Astrocyte of the hippocampus (primary cell): ENCODE measurements around the gene ECSIT.
"Not testable (repeated sequence)": the region's sequence is repeated elsewhere in the genome, so short reads cannot be mapped to it uniquely, and the experiment has no call there.

Source experiments
- DNase-seq: peaks from one replicate; pipeline ENCODE4 v3.0.0; 2011; ENCODE audit warnings: low read depth, low spot score

ECSIT gene, protein sequence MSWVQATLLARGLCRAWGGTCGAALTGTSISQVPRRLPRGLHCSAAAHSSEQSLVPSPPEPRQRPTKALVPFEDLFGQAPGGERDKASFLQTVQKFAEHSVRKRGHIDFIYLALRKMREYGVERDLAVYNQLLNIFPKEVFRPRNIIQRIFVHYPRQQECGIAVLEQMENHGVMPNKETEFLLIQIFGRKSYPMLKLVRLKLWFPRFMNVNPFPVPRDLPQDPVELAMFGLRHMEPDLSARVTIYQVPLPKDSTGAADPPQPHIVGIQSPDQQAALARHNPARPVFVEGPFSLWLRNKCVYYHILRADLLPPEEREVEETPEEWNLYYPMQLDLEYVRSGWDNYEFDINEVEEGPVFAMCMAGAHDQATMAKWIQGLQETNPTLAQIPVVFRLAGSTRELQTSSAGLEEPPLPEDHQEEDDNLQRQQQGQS

GRCh38 chr19:11528551-11529341, at the start of gene ECSIT:
ECSIT (minus strand) TSS chr19:11529134; CDS start chr19:11519170, 9,964 bp downstream.
- peak; percentile 99 for DNase-seq

GRCh38 chr19:11577451-11578257, 48.7 kb upstream of the ECSIT start, which contains the start of gene ACP5:
ACP5 (minus strand) TSS chr19:11577645; CDS start chr19:11577317, 328 bp downstream.
- DNase-seq: no peak

DNA sequence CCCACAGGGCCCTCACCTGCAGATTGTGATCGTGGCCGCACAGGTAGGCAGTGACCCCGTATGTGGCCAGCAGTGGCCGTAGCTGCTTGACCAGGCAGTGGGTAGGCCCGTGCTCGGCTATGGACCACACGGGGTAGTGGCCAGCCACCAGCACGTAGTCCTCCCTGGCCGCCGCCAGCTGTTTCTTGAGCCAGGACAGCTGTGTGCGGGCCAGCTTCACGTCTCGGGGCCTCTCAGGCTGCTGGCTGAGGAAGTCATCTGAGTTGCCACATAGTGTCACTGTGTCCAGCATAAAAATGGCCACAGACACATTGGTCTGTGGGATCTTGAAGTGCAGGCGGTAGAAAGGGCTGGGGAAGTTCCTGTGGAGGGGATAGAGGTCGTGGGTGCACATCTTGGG, 47.3 kb upstream of the ECSIT start:
- DNase-seq: no peak

DNA sequence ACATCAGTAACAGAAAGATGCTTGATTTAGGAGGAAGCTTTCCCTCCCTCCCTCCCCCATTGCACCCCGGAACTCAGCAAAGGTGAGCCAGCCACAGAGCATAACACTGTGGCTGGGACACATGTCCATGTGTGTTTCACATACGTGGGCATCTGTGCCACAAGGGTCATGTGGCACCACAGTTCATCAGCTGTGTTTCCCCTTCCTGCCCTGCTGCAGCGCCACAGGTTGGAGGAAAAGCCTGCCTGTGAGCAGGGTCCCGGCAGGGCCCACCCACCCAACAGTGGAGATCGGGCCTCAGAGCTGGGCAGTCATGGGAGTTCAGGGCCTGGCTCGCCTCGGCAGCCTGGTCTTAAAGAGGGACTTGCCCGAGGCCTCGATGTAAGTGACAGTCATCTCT, 45.8 kb upstream of the ECSIT start:
- DNase-seq: no peak

GRCh38 chr19:11573763-11574162, 44.8 kb upstream of the ECSIT start:
- DNase-seq: not testable (repeated sequence)

DNA sequence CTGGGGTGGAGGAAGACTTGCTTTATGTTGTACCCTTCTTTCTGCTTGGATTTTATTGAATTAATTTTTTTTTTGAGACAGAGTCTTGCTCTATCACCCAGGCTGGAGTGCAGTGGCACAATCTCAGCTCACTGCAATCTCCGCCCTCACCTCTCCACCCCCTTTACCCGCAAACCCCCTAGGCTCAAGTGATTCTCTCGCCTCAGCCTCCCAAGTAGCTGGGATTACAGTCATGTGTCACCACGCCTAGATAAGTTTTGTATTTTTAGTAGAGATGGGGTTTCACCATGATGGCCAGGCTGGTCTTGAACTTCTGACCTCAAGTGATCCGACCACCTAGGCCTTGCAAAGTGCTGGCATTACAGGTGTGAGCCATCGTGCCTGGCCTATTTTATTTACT, 44.4 kb upstream of the ECSIT start:
- DNase-seq: not testable (repeated sequence)

DNA sequence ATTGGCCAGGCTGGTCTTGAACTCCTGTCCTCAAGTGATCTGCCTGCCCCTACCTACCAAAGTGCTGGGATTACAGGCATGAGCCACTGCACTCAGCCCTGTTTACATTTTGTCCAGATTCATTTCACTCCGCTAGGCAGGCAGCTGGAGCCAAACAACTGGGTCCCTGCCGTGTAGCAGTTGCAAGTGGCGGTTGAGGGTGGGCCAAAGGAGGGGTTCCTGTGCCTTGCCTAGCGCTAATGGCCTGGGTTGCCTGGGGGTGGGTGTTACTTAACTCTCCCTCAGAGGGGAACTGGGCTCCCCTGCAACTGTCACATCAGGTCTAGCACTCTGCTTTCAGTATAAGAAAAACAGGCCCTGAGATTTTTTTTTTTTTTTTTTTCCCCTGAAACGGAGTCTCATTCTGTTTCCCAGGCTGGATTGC, 41.1 kb upstream of the ECSIT start:
- DNase-seq: no peak

DNA sequence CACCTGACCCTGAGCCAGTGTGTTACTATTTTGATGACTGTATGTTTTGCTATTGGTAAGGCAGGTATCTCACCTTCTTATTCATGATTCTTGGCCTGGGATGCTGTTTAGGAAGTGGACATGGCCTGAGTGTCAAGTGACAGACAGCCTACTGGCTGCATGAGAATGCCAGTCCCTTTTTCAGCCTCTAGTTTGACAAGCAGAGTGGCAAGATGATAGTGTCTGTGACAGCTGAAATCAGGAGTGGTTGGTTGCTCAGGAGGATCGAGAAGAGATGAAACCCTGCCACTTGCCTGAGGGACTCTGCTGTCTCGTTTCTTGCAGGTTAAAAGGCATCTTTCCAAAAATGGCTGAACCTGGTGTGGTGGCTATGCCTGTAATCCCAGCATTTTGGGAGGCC, 37.2 kb upstream of the ECSIT start:
- no peak for DNase-seq

- DNase-seq: not testable (repeated sequence)
Measured at GRCh38 chr19:11565649-11565980, 36.7 kb upstream of the ECSIT start.

DNA sequence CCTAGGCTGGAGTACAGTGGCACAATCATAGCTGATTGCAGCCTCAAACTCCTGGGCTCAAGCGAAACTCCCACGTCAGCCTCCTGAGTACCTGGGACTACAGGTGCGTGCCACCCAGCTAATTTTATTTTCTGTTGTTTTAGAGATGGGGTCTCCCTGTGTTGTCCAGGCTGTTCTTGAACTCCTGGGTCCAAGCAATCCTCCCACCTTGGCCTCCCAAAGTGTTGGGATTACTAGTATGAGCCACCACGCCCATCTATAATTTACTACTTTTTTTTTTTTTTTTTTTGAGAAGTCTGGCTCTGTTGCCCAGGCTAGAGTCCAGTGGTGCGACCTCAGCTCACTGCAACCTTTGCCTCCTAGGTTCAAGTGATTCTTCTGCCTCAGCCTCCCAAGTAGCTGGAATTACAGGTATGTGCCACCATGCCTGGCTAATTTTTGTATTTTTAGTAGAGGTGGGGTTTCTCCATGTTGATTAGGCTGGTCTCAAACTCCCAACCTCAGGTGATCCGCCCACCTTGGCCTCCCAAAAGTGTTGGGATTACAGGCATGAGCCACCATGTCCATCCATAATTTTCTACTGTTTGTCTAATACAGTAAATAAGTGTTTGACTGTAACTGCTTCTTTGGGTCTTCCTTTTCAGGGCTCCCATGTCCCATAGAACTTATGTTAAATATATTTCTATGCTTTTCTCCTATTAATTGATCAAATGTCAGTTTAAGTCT, 35.3 kb upstream of the ECSIT start:
- DNase-seq: not testable (repeated sequence)

DNA sequence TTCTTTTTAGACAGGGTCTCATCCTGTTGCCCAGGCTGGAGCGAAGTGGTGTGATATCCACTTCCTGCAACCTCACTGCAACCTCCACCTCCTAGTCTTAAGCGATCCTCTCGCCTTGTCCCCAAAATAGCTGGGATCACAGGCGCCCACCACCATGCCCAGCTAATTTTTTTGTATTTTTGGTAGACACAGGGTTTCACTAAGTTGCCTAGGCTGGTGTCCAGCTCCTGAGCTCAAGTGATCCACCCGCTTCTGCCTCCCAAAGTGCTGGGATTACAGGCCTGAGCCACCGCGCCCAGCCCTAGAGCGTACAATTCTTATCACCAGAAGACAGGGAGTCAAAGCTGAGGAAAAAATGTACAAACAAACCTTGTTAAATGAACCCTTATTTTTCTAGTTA, 34.6 kb upstream of the ECSIT start:
- DNase-seq: no peak

GRCh38 chr19:11560404-11561051, 31.6 kb upstream of the ECSIT start:
- peak; percentile 75 for DNase-seq

DNA sequence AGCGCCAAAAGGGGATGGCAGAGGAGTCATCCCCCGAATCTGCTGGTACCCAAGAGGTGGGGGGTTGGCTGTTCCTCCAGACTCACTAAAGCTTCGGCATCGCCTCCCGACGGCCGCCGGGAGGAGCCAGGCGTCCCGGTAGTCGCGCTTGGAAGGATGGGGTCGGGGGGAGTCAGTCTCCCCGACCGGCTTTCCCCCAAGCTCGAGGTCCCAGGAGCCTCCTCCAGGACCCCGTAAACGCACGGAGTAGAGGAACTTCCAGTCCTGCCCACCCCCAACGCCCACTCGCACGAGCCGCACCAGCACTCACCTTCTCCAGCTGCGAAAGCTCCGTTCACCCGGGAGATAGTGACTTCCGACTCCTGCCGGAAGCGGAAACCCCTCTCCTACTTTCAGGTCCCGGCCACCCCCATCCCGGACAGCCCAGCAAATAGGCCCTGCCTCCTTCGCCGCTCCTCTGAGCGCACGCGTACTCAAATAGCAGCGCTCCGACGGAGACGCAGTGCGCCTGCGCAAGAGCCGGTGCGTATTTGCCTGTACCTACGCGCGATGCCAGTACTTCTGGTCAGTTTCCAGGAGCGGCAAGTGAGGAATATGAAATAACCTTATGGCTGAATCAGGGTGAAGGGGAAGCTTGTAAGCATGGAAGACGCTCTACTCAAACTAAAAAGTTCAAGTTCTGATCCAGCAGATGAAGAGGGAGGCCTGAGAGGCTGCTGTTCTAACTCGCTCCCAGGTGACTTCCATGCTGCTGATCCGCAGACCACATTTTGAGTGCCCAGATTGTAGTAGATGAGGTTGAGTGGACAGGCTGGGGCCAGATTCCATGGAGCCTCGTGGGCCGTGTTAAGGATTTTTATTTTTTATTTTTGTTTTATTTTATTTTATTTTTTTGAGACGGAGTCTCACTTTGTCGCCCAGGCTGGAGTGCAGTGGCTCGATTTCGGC, 30.2 kb upstream of the ECSIT start, which contains the start of gene ELOF1:
TSS of gene ELOF1 (minus strand) at position 350 of the 948 bp plus-strand sequence. CDS start 4,883 bp downstream, outside the sequence.
- peak; percentile 99 for DNase-seq

DNA sequence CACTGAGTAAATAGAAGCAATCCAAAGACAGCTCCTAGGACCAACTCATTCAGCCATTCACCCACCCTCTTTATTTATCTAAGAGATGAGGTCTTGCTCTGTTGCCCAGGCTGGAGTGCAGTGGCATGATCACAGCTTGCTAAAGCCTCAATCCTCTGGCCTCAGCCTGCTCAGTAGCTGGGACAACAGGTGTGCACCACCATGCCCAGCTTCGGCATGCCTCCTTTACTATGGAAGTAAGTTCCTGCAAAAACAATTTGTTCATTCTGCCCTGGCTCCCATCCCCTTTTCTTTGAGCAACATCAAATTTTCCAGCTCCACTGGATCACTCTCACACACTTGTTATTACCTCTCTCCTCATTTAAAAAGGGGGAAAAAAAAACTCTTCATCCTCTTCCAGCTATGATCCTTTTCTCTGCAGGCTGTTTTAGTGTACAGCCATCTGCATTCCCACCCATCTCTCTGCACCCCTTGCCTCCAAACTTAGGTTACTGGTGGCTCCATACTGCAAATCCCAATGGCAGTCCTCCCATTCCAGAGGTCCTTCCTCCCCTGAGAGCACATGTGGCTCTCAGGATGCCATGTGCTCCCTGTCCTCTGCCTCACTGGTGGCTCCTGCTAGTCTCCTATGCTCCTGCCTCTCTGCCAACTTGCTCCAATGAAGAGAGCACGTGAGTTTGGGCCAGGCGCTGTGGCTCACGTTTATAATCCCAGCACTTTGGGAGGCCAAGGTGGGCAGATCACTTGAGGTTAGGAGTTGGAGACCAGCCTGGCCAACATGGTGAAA, 27.9 kb upstream of the ECSIT start:
- no peak for DNase-seq

GRCh38 chr19:11555246-11555645, 26.3 kb upstream of the ECSIT start:
- DNase-seq: no peak

DNA sequence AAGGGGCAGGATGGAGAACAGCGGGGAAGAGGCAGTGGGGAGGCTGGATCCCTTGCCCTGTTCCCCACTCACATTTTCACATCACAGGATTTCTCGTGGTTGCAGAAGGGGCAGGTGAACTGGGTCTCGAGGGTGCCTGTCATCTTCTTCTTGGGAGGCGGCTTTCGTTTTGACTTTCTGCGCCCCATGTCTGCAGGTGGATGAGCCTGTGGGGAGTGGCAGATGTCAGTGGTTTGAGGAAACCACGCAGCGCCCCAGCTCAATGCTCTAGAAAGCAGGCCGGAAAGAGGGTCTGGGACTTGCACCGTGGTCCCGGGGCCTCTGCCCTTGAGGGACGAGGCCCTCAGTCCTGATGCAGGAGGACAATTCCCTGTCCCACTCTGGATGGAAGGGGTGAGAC, 25.2 kb upstream of the ECSIT start:
- no peak for DNase-seq

- no peak for DNase-seq
Measured at GRCh38 chr19:11552666-11553372, 23.9 kb upstream of the ECSIT start.
